Measurements from ENCODE around the gene HOXC11.

The HOXC11 gene

DNA sequence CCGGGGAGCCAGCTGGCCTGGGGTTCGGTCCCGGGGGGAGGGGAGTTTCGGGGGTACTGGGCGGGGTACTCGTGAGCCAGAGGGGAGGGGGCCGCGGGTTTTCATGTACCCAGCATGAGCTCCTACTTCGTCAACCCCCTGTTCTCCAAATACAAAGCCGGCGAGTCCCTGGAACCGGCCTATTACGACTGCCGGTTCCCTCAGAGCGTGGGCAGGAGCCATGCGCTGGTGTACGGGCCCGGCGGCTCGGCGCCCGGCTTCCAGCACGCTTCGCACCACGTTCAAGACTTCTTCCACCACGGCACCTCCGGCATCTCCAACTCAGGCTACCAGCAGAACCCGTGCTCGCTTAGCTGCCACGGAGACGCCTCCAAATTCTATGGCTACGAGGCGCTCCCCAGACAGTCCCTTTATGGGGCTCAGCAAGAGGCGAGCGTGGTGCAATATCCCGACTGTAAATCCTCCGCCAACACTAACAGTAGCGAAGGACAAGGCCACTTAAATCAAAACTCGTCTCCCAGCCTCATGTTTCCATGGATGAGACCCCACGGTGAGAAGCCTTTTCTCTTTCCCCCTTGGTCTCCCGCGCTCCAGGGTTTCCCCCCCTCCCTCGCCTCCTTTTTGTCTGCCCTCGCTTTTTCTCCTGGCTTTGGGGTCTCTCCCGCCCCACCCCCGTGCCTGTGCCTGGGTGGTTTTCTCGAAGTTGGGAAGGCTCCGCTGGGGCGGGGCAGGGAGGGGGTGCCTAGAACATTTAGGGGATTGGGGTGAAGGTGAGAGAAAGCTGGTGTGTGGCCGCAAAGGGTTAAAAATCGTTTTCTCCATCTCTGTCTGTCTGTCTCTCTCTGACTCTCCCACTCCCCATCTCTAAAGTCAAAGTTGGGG, 36.5 kb downstream of the HOXC11 start:
- DNase-seq (ENCODE audit: low spot score), result no peak

GRCh38 chr12:54010053-54010971, 37.4 kb downstream of the HOXC11 start:
- no peak for DNase-seq (ENCODE audit: low spot score)

- no peak for DNase-seq (ENCODE audit: low spot score)
These were observed 38.2 kb downstream of the HOXC11 start for GRCh38 chr12:54010972-54011664.

DNA sequence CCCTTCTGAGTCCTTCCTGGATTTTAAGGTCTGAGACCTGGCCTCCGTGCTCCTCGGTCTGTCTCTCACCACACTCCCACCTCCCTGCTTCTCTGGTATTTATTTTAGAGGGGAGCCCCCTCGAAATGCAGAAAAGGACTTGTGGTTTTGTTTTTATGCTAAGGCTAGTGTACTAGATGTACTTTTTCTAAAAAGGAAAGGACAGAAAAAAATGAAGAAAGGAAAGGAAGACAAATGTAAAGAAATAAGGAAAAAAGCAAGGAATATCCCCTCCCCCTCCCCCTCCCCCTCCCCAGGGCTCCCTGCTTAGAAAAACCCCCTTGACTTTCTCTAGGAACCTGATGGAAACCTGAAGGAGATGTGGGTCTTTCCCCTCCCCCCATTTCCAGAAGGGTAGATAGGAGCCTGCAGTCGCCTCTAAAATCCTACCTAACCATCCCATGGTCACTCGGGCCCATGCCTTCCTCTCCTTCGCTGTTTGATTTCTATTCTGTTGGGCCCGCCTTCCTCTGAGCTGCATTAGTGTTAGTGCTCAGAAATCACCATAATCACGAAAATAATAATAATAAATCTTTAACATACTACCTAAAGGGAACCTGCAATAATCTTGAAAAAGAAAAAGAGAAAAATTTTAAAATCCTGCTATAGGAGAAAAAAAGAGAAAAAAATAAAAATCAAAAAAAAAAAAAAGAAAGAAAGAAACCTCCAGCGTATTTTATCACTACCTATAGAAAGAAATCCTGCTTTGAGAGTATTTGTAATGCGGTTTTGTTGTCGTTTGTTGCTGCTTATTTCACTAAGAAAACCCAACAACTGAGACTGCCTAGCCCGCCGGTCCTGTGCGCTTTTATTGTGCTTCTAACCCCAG, 39.0 kb downstream of the HOXC11 start:
- DNase-seq (ENCODE audit: low spot score), result no peak

GRCh38 chr12:54012631-54013409, 39.9 kb downstream of the HOXC11 start:
- DNase-seq (ENCODE audit: low spot score), result no peak

GRCh38 chr12:54014377-54015017, 41.6 kb downstream of the HOXC11 start:
- DNase-seq (ENCODE audit: low spot score), result no peak

DNA sequence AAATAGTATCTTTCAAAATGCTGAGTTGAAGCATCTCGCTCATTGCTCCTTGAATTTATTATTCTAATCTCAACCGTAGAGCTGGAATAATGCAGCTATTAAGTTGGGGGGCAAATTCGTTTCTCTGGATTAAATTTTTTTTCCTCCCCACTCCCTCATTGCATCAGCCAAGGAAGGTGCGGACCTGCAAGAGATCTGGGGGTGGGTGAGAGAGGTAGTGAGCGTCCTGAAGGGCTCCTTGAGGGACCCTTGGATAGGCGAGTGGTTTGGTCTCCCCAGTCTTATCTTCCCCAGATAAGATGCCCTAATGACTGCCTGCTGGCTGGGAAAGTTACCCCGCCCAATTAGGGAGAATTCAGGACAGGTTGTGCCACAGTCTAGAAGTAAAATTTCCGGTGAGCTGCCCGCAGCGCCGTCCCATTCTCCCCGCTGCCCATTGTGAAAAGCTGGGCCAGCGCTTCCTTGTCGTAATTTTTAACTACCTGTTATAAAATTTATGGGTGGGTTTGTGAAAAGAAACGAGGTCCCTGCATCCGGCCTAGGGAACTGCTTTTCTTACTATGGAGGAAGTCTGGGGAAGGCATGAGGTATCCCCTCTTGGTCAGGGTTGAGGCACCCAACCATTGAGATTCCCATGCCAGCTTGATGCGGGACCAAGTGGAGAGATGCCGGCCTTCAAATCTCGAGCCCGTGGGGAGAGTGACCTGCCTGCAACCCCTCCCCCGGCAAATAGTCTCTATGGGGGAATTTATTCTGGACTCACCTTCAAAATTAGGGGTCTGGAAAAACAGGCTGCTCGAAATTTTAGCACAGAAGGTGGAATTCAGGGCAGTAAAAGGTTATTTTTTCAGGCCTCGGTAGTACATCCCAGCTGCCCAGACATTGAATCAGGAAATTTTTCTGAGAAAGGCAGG, 42.3 kb downstream of the HOXC11 start:
- DNase-seq (ENCODE audit: low spot score), result no peak

DNA sequence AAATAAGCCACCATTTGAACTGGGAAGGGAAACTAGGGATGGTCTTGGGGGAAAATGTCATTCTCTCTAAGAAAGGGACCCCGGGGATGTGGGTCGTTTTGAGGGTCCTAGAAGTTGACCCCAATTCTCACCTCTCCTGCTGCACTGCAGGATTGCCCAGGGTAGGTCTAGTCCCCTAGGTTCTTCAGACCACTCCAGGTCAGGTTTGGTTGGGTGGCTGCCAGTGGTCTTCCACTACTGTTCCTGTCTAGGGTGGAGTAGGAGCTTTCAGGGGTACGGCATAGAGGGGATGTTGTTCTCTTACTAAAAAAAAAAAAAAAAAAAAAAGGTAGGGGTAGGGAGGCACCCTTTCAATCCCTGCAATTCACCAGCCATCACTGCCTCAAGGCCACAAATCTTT, 43.1 kb downstream of the HOXC11 start:
- no peak for DNase-seq (ENCODE audit: low spot score)

GRCh38 chr12:54016478-54016964, 43.6 kb downstream of the HOXC11 start:
- DNase-seq (ENCODE audit: low spot score), result no peak

GRCh38 chr12:54017027-54017788, 44.3 kb downstream of the HOXC11 start:
- no peak for DNase-seq (ENCODE audit: low spot score)

DNA sequence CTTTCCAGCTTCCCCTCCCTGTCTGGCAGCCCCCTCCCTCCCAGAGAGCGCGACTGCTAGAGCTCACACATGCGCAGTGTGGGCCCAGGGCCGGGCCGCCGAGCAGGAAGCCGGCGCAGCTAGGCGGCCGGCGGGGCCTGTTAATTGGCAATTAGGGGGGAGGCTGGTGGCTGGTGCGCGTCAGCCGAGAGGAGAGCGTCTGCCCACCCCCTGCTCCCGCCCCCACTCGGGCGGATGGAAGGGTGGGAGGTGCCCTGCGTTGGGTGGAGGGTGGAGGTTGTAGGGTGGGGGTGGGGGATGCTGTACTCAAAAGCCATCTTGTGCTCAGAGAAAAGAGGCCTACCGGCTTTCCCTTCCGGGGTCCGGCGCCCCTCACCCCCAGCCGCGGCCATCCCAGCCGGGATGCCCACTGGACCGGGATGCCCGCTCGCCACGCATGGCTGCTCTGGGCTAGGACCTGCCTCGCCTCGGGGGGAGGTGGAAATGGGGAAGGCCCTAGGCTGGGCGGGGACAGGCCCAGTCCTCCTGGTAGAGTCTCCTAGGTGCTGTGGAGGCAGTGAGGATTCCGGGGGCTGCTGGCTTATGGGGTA, 45.0 kb downstream of the HOXC11 start:
- DNase-seq (ENCODE audit: low spot score), result peak; percentile 67

DNA sequence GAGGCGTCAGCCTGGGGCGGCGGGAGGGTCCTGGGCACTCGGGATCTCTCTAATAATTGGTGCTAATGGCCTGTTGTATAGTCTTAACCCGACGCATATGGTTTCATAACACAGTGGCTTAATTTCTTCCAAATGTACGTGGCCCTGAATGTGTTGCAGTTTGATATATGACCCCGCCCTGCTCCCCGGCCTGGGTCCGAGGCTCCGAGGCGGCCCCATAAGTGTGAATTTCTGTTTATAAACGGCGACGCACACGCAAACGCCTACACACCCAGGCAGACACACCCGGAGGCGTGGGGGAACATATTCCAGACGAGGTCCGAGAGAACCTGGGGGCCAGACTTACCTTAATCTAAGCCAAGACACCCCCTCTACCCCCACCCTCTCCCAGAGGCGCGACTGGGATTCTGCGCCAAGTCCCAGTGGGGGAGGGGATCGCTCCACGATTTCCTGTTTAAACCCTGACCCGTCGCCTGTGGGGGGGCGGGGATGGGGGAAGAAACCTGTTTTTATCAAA, 45.6 kb downstream of the HOXC11 start:
- DNase-seq (ENCODE audit: low spot score), result no peak

DNA sequence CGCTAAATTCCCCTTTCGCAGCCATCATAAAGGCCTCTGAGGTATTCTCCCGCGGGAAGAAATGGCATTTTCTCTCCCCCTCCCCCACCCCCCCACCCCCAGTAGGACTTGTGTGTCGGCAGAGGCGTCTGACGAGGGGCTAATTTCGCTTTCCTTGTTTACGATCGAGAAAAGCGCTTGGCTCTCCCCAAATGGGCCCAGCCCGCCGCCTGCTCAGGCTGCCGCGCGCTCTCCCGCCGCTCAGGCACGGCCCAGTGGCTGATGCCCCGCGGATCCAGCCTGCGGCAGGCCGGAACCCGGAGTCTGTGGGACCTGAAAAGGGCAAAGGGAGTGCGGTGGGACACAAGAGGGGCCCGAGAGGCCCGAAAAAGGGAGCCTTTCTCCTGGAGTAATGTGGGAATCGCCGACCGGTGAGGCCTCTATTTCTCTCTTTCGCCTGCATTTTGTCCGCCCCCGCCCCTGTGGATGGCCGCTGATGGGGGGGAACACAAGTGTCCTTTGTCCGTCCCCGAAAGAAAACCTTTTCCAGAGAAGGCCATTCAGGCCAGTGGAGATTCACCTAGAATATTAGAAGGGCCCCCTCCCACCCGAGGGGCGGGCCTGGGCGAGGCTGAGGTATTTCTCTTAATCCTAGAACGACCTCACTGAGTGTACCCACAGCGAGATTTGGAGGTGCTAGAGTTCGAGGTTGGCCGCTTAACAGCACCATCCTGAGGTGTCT, 46.3 kb downstream of the HOXC11 start:
- no peak for DNase-seq (ENCODE audit: low spot score)

DNA sequence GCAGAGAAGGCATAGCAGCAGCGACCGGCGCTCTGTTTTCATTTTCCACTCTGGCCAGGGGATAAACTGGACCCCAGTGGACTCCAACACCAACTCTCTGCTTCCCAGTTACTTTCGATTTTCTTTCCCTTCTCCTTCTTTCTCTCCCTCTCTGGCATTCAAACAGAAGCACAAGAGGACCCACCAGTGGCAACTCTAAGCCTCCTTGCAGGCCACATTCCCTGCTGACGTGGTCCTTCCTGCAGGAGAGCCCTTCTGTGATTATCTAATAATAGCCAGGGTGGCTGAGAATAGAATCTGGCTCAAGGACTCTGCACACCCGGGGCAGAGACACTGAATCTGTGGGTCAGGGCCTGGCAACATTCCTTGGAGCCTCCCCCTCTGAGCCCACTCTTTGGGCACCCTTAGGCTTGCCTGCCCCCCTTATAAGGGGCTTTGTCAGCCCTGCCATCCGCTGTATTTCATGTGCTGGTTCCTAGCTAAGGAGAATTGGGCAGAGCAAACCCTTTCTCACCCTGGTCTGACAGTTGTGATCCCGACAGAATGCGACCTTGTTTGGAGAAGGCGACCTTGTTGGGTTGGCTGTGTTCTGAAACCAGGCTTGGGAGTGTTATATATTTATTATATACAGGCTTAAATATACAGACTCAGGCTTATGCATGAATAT, 47.1 kb downstream of the HOXC11 start:
- no peak for DNase-seq (ENCODE audit: low spot score)

DNA sequence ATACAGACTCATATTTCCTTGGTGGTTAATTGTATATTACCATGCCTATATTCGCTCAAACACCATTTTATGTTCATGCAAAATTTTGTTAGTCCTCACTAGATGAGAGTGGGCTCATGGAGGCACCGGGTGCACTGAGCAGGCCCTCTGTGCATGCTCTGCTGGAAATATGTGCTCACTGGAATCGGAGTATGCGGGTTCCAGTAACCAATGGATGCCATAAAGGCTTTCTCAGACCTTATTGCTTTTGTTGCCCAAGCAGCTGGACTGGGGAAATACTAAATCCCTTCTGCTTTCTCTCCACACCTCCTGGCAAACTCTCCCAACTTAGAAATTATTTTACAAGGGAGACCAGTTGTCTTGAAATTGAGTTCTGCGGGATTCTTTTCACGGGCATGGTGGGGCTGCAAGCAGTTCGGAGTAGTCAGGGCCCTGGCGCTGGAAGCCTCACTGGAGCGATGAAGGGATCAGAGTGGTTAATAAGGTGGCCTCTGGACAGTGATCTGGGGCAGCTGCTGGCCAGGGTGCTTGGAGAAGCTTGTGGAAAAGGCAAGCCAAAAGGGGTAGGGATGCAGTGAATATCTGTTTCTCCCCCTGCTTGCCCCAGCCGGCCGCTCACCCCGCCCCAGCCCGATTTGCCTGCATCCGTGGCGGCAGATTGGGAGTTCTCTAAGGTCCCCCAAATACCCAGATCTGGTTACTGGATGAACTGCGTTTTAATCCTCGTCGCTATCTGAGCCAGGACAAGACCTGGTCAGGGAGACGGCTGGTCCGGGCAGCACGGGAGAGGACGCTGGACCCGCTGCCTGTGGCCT, 47.9 kb downstream of the HOXC11 start:
- no peak for DNase-seq (ENCODE audit: low spot score)
